Measurements from ENCODE around the gene RMP24.

The RMP24 gene

DNA sequence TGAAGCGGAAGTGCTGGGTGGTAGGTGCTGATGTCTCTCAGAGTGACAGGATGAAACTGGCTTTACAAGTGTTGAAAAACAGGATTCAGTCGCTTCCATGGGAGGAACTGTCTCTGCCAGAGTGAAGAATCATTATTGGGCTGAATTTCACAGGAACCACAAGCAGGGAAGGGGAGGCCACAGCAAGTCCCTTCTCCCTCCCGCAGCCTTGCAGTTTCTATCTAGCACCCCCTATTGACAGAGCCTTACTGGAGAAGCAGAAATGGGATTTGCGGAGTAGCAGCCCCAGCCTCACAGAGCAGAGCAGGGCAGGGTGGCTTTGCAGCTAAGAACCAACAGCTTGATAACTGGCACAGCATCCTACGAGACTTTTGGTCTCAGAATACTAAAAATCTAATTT, 33.3 kb upstream of the RMP24 start:
- H3K4me3 ChIP-seq (ENCODE audit: low read length): no peak overlapping the region
- no peaks in the 10 kb centered on the region for H3K36me3 ChIP-seq (ENCODE audit: control insufficient read depth, insufficient read depth, low read length)
- no peaks in the 10 kb centered on the region for H3K4me1 ChIP-seq (ENCODE audit: control insufficient read depth, insufficient read depth, low read length)
- H3K9me3 ChIP-seq (ENCODE audit: control insufficient read depth, low read depth, low read length): no peaks in the 10 kb centered on the region
- no CpG with 5 or more reads among the region's 5 CpGs for WGBS (ENCODE audit: insufficient coverage, low lambda C conversion rate)
- no peak for DNase-seq
- no peak overlapping the region for H3K27ac ChIP-seq (ENCODE audit: low read length)
- peaks cover 4% of the 10 kb centered on the region for H3K27me3 ChIP-seq (ENCODE audit: control insufficient read depth, insufficient read depth, low read length)

DNA sequence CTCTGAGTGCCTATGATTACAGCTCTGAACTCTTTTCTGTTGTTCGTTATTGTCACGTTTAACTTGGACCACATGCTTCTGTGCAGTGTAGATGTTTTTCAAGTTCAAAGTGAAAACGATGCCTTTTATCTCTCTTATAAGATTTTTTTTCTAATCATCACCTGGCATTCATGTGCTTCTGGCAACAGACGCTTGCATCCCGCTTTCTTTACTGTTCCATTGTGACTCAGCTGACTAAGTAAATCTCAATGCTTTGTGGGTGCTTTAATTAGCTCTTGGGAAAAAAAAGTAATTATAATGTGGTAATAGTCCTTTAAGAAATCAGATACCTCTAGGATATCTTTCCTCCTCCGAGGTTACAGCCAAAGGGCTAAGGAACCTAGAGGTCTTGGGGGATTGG, 31.2 kb upstream of the RMP24 start:
- no peak for DNase-seq
- Histone ChIP-seq H3K4me1 (ENCODE audit: control insufficient read depth, insufficient read depth, low read length) (no peaks in the 10 kb centered on the region), H3K36me3 (ENCODE audit: control insufficient read depth, insufficient read depth, low read length) (no peaks in the 10 kb centered on the region), H3K27ac (ENCODE audit: low read length) (no peak overlapping the region), H3K27me3 (ENCODE audit: control insufficient read depth, insufficient read depth, low read length) (peaks cover 4% of the 10 kb centered on the region), H3K4me3 (ENCODE audit: low read length) (no peak overlapping the region), H3K9me3 (ENCODE audit: control insufficient read depth, low read depth, low read length) (no peaks in the 10 kb centered on the region)
- WGBS (ENCODE audit: insufficient coverage, low lambda C conversion rate): 70% methylated on average over 3 of the region's 6 CpGs

DNA sequence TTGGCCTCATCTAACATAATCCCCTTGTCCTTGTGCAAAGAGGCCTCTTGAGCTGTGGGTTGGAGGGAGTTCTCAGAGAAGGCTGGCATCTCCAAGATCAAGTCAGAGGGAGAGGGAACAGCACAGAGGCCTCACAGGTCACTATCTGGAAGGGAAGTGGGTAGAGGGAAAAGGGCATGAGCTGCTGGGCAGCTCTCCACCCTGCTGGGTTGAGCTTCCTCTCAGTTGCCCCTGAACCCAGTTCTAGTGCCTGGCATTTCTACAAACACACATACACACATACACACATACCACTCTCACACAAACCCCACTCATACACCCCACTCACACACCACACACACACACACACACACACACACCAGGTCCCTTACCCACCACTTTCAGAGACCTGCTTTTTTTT, 30.3 kb upstream of the RMP24 start:
- H3K4me3 ChIP-seq (ENCODE audit: low read length): no peak overlapping the region
- H3K4me1 ChIP-seq (ENCODE audit: control insufficient read depth, insufficient read depth, low read length): no peaks in the 10 kb centered on the region
- H3K36me3 ChIP-seq (ENCODE audit: control insufficient read depth, insufficient read depth, low read length): no peaks in the 10 kb centered on the region
- peaks cover 4% of the 10 kb centered on the region for H3K27me3 ChIP-seq (ENCODE audit: control insufficient read depth, insufficient read depth, low read length)
- DNase-seq: no peak
- H3K27ac ChIP-seq (ENCODE audit: low read length): no peak overlapping the region
- no peaks in the 10 kb centered on the region for H3K9me3 ChIP-seq (ENCODE audit: control insufficient read depth, low read depth, low read length)

DNA sequence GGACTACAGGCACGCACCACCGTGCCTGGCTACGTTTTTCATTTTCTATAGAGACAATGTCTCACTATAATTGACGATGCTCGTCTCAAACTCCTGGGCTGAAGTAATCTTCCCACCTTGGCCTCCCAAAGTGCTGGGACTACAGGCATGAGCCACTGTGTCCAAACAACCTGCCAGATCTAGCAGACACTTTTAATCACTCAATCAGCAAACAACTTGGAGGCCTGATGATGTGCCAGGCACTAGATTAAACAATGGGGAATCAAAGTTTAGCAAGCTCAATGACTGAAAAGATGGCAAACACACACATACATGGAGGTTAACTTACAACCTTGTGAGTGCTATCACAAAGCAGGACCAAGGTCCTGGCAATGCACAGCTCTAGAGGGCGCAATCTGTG, 29.8 kb upstream of the RMP24 start:
- WGBS (ENCODE audit: insufficient coverage, low lambda C conversion rate): no CpG with 5 or more reads among the region's 6 CpGs
- H3K36me3 ChIP-seq (ENCODE audit: control insufficient read depth, insufficient read depth, low read length): no peaks in the 10 kb centered on the region

DNA sequence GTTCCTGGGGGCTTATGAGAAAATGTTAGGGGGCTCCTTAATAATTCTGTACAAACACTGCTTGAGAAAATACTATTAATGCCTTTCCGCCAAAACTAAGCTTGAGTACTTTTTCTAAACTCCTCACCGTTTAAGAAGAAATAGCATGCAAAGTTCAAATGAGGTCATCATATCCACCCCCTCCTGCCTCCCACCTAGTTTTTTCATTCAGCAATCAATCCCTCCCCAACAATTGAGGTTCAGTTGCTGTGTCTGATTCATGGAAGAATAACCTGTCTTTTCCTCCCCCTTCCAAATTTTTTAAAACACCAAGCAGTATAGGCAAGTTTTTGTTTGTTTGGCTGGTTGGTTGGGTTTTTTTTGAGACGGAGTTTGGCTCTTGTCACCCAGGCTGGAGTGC, 24.4 kb upstream of the RMP24 start:
- no peaks in the 10 kb centered on the region for H3K36me3 ChIP-seq (ENCODE audit: control insufficient read depth, insufficient read depth, low read length)
- H3K9me3 ChIP-seq (ENCODE audit: control insufficient read depth, low read depth, low read length): no peaks in the 10 kb centered on the region
- 20% methylated on average over 1 of the region's 3 CpGs for WGBS (ENCODE audit: insufficient coverage, low lambda C conversion rate)
- H3K27ac ChIP-seq (ENCODE audit: low read length): no peak overlapping the region
- peaks cover 7% of the 10 kb centered on the region for H3K27me3 ChIP-seq (ENCODE audit: control insufficient read depth, insufficient read depth, low read length)
- H3K4me3 ChIP-seq (ENCODE audit: low read length): no peak overlapping the region
- H3K4me1 ChIP-seq (ENCODE audit: control insufficient read depth, insufficient read depth, low read length): no peaks in the 10 kb centered on the region
- no peak for DNase-seq

More for the DNA sequence above, 29.8 kb upstream of the RMP24 start:
- H3K27me3 ChIP-seq (ENCODE audit: control insufficient read depth, insufficient read depth, low read length): peaks cover 2% of the 10 kb centered on the region
- H3K4me3 ChIP-seq (ENCODE audit: low read length): no peak overlapping the region
- DNase-seq: no peak
- no peaks in the 10 kb centered on the region for H3K9me3 ChIP-seq (ENCODE audit: control insufficient read depth, low read depth, low read length)
- H3K27ac ChIP-seq (ENCODE audit: low read length): no peak overlapping the region
- H3K4me1 ChIP-seq (ENCODE audit: control insufficient read depth, insufficient read depth, low read length): no peaks in the 10 kb centered on the region

DNA sequence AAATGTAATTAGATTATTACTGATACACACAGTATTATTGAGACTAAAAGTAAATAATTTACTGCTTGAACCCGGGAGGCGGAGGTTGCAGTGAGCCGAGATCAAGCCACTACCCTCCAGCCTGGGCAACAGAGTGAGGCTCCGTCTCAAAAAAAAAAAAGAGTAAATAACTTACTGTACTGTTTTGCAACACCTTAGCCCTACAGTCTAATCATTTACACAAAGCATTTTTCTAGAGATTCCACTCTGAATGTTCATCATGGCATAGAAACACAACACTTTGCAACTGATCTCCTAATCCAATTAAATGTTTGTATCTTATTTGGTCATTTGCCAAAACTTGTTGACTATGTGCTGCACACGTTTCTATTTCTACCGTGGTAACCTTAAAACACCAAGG, 23.4 kb upstream of the RMP24 start:
- Histone ChIP-seq H3K4me1 (ENCODE audit: control insufficient read depth, insufficient read depth, low read length) (no peaks in the 10 kb centered on the region), H3K27me3 (ENCODE audit: control insufficient read depth, insufficient read depth, low read length) (peaks cover 7% of the 10 kb centered on the region), H3K36me3 (ENCODE audit: control insufficient read depth, insufficient read depth, low read length) (no peaks in the 10 kb centered on the region), H3K4me3 (ENCODE audit: low read length) (no peak overlapping the region), H3K9me3 (ENCODE audit: control insufficient read depth, low read depth, low read length) (no peaks in the 10 kb centered on the region), H3K27ac (ENCODE audit: low read length) (no peak overlapping the region)
- no peak for DNase-seq
- WGBS (ENCODE audit: insufficient coverage, low lambda C conversion rate): no CpG with 5 or more reads among the region's 6 CpGs

DNA sequence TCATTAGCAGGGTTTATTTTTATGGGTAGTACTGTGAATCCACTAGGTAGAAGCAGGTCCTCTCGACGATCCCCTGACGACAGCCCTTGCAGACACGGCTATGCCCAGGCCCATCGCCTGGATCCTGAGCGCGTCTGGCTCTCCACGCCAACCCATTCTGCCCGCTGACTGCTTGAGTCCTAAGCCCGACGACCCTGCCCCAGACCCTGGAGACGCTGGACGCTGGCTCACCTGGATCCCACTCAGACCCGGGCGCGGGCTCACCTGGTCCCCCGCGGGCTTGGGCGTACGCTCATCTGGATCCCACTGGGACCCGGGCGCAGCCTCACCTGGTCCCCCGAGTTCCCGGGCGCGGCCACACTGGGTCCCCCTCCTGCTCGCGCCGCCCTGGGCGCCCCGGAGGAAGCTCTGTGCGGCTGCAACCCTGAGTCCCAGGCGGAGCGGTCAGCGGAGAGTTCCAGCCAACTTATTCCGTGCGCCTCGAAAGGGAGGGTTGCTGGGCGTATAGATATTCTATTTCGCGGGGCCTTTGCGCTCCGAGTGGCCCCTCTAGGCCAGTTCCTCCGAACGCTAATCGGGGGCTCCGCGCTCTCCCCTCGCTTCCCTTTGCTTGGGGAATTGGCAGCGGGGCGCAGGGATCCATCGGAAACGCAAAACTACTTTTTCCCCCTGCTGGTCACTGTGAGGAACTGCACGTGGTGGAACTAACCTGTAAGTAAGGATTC, 22.4 kb upstream of the RMP24 start:
- Histone ChIP-seq H3K36me3 (ENCODE audit: control insufficient read depth, insufficient read depth, low read length) (no peaks in the 10 kb centered on the region), H3K9me3 (ENCODE audit: control insufficient read depth, low read depth, low read length) (no peaks in the 10 kb centered on the region), H3K4me3 (ENCODE audit: low read length) (peak overlapping the region; percentile 58), H3K4me1 (ENCODE audit: control insufficient read depth, insufficient read depth, low read length) (no peaks in the 10 kb centered on the region), H3K27me3 (ENCODE audit: control insufficient read depth, insufficient read depth, low read length) (peaks cover 7% of the 10 kb centered on the region), H3K27ac (ENCODE audit: low read length) (no peak overlapping the region)
- peak; percentile 26 to 70 for DNase-seq
- WGBS (ENCODE audit: insufficient coverage, low lambda C conversion rate): 0% methylated on average over 1 of the region's 54 CpGs

DNA sequence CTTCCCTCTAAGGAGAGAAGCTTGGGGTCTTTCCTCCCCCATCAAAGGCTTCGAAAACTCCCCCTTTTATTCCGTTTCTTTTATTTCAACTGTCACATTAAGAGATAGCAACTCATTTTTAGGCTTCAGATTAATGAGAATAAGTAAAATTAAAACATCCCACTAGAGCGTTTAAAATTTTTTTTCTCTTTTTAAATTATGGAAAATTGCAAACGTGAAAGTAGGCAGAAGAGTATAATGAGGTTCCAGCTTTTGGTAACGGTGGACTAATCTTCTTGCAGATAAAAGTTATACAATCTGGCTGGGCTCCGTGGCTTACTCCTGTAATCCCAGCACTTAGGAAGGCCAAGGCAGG, 21.9 kb upstream of the RMP24 start:
- peak overlapping the region; percentile 58 for H3K4me3 ChIP-seq (ENCODE audit: low read length)

DNA sequence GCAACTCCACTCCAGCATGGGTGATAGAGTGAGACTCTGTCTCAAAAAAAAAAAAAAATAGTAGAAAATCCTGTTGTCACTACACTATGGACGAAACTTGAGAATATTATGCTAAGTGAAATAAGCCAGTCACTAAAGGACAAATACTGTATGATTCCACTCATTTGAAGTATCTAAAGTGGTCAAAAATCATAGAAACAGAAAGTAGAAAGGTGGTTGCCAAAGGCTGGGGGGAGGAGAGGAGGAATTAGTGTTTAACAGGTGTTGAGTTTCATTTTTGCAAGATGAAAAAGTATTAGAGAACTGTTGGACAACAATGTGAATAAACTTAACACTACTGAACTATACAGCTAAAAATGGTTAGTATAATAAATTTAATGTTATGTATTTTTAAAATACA, 18.8 kb upstream of the RMP24 start:
- H3K36me3 ChIP-seq (ENCODE audit: control insufficient read depth, insufficient read depth, low read length): no peaks in the 10 kb centered on the region
- 80% methylated on average over 1 of the region's 1 CpG for WGBS (ENCODE audit: insufficient coverage, low lambda C conversion rate)

More for the DNA sequence above, 21.9 kb upstream of the RMP24 start:
- no peaks in the 10 kb centered on the region for H3K9me3 ChIP-seq (ENCODE audit: control insufficient read depth, low read depth, low read length)
- no peaks in the 10 kb centered on the region for H3K4me1 ChIP-seq (ENCODE audit: control insufficient read depth, insufficient read depth, low read length)
- 18% methylated on average over 3 of the region's 6 CpGs for WGBS (ENCODE audit: insufficient coverage, low lambda C conversion rate)
- H3K36me3 ChIP-seq (ENCODE audit: control insufficient read depth, insufficient read depth, low read length): no peaks in the 10 kb centered on the region
- DNase-seq: no peak
- H3K27me3 ChIP-seq (ENCODE audit: control insufficient read depth, insufficient read depth, low read length): peaks cover 7% of the 10 kb centered on the region
- no peak overlapping the region for H3K27ac ChIP-seq (ENCODE audit: low read length)

DNA sequence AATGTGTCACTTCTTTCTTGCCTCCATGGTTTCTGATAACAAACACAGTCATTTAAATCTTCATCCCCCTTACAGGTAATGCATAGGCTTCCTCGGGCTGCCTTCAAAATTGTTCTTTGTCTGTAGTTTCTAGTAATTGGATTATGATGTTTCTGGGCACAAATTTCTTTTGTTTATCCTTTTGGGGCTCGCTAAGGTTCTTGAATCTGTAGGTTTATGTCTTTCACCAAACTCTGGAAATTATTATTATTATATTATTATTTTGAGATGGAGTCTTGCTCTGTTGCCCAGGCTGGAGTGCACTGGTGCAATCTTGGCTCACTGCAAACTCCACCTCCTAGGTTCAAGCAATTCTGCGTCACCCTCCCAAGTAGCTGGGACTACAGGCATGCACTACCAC, 16.3 kb upstream of the RMP24 start:
- no peak for DNase-seq
- Histone ChIP-seq H3K27ac (ENCODE audit: low read length) (no peak overlapping the region), H3K9me3 (ENCODE audit: control insufficient read depth, low read depth, low read length) (peaks cover 3% of the 10 kb centered on the region), H3K36me3 (ENCODE audit: control insufficient read depth, insufficient read depth, low read length) (no peaks in the 10 kb centered on the region), H3K4me1 (ENCODE audit: control insufficient read depth, insufficient read depth, low read length) (no peaks in the 10 kb centered on the region), H3K4me3 (ENCODE audit: low read length) (no peak overlapping the region), H3K27me3 (ENCODE audit: control insufficient read depth, insufficient read depth, low read length) (no peaks in the 10 kb centered on the region)
- WGBS (ENCODE audit: insufficient coverage, low lambda C conversion rate): 50% methylated on average over 1 of the region's 3 CpGs

More for the DNA sequence above, 18.8 kb upstream of the RMP24 start:
- no peaks in the 10 kb centered on the region for H3K4me1 ChIP-seq (ENCODE audit: control insufficient read depth, insufficient read depth, low read length)
- no peak for DNase-seq
- H3K4me3 ChIP-seq (ENCODE audit: low read length): no peak overlapping the region
- H3K9me3 ChIP-seq (ENCODE audit: control insufficient read depth, low read depth, low read length): peaks cover 3% of the 10 kb centered on the region
- no peak overlapping the region for H3K27ac ChIP-seq (ENCODE audit: low read length)
- H3K27me3 ChIP-seq (ENCODE audit: control insufficient read depth, insufficient read depth, low read length): peaks cover 7% of the 10 kb centered on the region

DNA sequence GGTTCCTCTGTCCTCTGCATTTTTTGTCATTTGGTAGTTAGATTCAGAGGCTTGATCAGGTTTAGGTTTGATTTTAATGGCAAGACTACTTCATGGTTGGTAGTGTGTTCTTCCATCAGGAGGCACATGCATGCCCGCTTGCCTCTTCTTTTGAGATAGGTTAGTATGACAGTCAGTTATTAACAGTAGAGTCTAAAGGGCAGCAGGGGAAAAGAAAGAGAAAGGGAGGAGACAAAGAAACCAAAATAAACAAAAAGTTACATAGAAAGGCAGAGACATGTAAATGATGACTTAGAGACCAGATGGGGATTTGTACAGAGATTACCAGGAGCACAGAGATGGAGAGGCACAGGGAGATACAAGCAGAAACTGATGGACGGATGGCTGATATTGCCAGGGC, 10.2 kb upstream of the RMP24 start:
- Histone ChIP-seq H3K27me3 (ENCODE audit: control insufficient read depth, insufficient read depth, low read length) (no peaks in the 10 kb centered on the region), H3K4me1 (ENCODE audit: control insufficient read depth, insufficient read depth, low read length) (no peaks in the 10 kb centered on the region), H3K36me3 (ENCODE audit: control insufficient read depth, insufficient read depth, low read length) (no peaks in the 10 kb centered on the region), H3K27ac (ENCODE audit: low read length) (no peak overlapping the region), H3K4me3 (ENCODE audit: low read length) (no peak overlapping the region), H3K9me3 (ENCODE audit: control insufficient read depth, low read depth, low read length) (peaks cover 3% of the 10 kb centered on the region)
- 57% methylated on average over 1 of the region's 2 CpGs for WGBS (ENCODE audit: insufficient coverage, low lambda C conversion rate)
- DNase-seq: peak in 1 of 2 donors; percentile 10

Measured in large intestine (tissue), 3 donors.